ENCODE measurements around the gene KRTAP5-9. TPM values are rescaled to one million over a fixed set of nuclear protein-coding genes. Genes with fewer than 3 reads are reported as not detected.
"Not testable (repeated sequence)": the region's sequence is repeated elsewhere in the genome, so short reads cannot be mapped to it uniquely, and the experiment has no call there.

The KRTAP5-9 gene
- total RNA-seq, 1 donor from 2014 or later, result 0.20 TPM

DNA sequence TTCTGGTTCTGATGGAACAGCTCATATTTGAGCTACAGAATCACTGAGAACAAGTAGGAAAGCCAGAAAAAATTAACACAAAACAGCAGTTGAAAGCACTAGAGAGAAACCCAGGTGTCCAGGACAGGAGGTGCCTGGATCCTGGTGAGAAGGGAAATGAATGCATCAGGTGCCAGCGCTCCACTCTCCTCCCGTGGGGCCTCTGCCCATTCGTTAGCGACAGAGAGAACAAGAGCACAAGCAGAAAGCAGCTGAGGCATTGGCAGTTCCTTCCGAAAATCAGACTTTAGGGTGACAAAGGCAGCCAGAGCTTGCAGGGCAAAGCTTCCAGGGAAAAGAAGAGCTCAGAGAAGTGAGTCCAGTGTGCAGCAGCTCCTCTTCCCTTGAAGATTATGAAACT lies 41.1 kb upstream of the KRTAP5-9 start:
- Mint-ChIP-seq H3K4me3 (ENCODE audit: unreplicated experiment) (no peak overlapping the region), H3K27me3 (ENCODE audit: low read depth) (no peaks in the 10 kb centered on the region), H3K36me3 (ENCODE audit: low read depth) (peaks cover 27% of the 10 kb centered on the region), H3K27ac (ENCODE audit: unreplicated experiment) (no peak overlapping the region), H3K4me1 (ENCODE audit: low read depth) (peaks cover 2% of the 10 kb centered on the region), H3K9me3 (ENCODE audit: low read depth) (peaks cover 44% of the 10 kb centered on the region)
- TF ChIP-seq, protein P1, sequence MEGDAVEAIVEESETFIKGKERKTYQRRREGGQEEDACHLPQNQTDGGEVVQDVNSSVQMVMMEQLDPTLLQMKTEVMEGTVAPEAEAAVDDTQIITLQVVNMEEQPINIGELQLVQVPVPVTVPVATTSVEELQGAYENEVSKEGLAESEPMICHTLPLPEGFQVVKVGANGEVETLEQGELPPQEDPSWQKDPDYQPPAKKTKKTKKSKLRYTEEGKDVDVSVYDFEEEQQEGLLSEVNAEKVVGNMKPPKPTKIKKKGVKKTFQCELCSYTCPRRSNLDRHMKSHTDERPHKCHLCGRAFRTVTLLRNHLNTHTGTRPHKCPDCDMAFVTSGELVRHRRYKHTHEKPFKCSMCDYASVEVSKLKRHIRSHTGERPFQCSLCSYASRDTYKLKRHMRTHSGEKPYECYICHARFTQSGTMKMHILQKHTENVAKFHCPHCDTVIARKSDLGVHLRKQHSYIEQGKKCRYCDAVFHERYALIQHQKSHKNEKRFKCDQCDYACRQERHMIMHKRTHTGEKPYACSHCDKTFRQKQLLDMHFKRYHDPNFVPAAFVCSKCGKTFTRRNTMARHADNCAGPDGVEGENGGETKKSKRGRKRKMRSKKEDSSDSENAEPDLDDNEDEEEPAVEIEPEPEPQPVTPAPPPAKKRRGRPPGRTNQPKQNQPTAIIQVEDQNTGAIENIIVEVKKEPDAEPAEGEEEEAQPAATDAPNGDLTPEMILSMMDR (IDR thresholded peaks at IDR 0.05), result no peak
- peak; percentile 52 for DNase-seq (ENCODE audit: low spot score)

DNA sequence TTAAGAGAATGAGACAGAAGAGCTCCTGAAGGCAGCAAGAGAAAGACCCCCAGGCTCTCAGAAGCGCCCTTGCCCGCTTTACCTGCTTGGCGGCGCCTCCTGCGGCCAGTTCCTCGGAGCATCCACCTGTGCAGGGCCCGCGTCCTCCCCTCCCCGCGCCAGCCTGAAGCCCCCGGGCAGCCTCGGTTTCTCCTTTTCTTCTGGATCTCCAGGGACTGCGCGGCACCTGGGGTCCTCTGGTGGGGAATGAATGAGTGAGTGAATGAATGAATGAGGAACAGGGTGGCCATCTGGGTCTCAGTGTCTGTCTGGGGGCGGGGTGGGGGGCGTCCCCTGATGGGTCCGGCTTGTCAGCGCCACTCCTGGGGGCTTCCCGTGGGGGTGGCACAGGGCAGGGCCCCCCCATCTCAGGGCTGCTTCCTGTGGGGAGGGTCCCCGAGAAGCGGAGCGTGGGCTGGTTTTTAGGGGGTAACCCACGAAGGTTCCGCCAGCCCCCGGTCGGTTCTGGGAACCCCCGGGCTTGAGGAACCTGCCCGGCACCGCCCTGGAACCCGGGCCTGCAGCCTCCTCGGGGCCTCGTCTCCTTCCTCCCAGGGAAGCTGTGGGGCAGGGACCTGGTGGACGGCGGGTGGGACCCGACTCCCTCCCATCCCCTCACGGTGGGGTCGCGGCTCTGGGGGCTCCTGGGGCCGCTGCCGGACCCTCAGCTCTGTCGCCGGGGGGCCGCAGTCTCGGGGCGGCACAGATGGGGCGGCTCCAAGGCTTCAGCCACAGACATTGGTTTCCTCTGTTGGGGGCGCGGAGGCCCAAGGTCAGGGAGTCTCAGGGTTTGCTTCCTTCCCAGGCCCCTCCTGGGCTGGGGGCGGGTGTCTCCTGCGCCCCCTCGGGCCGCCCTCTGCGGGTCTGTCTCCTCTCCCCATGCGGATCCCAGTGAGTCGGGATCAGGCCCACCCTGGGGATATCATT lies 29.4 kb upstream of the KRTAP5-9 start:
- H3K9me3 Mint-ChIP-seq (ENCODE audit: low read depth), result peaks cover 10% of the 10 kb centered on the region
- peaks cover 6% of the 10 kb centered on the region for H3K36me3 Mint-ChIP-seq (ENCODE audit: low read depth)
- no peaks in the 10 kb centered on the region for H3K27me3 Mint-ChIP-seq (ENCODE audit: low read depth)
- TF ChIP-seq, protein P1 (IDR thresholded peaks at IDR 0.05), result no peak
- no peak overlapping the region for H3K4me3 Mint-ChIP-seq (ENCODE audit: unreplicated experiment)
- no peak overlapping the region for H3K27ac Mint-ChIP-seq (ENCODE audit: unreplicated experiment)
- DNase-seq (ENCODE audit: low spot score), result peak; percentile 75
- H3K4me1 Mint-ChIP-seq (ENCODE audit: low read depth), result no peaks in the 10 kb centered on the region

- Mint-ChIP-seq H3K4me1 (ENCODE audit: low read depth) (no peaks in the 10 kb centered on the region), H3K4me3 (ENCODE audit: unreplicated experiment) (no peak overlapping the region), H3K27me3 (ENCODE audit: low read depth) (no peaks in the 10 kb centered on the region), H3K9me3 (ENCODE audit: low read depth) (peaks cover 7% of the 10 kb centered on the region), H3K27ac (ENCODE audit: unreplicated experiment) (no peak overlapping the region), H3K36me3 (ENCODE audit: low read depth) (peaks cover 6% of the 10 kb centered on the region)
- DNase-seq (ENCODE audit: low spot score), result peak; percentile 41
- TF ChIP-seq, protein P1 (IDR thresholded peaks at IDR 0.05), result no peak
Observed at GRCh38 chr11:71519546-71519945, 28.7 kb upstream of the KRTAP5-9 start.

DNA sequence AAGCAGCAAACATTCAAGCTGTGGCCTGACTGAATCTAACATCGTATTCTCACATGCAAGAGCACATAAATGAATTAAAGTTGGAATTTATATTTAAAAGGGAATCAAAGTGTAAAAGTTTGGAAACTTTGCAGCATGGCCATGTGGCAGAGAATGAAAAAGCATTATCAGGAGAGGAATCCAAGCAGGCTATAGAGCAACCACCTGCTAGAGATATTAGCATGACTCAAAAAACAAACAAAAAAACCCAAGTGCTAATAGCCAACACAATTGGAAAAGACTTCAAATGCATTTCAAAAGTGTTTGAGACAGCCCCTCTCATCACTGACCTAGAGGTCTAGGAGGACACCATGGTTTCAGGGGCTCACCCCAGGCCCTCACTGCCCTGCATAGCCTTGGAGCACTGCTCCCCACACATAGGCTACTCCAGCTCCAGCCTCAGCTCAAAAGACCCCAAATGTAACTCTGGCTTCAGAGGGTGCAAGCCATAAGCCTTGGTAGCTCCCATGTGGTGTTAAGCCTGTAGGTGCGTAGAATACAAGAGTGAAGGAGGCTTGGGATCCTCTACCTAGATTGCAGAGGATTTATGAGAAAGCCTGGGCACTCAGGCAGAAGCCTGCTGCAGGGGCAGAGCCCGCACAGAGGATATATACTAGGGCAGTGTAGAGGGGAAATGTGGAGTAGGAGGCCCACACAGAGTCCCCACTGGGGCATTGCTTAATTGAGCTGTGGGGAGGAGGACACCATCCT lies 22.9 kb upstream of the KRTAP5-9 start:
- H3K27me3 Mint-ChIP-seq (ENCODE audit: low read depth), result peaks cover 10% of the 10 kb centered on the region
- no peak overlapping the region for H3K4me3 Mint-ChIP-seq (ENCODE audit: unreplicated experiment)
- DNase-seq (ENCODE audit: low spot score), result peak; percentile 17
- H3K27ac Mint-ChIP-seq (ENCODE audit: unreplicated experiment), result no peak overlapping the region
- H3K4me1 Mint-ChIP-seq (ENCODE audit: low read depth), result no peaks in the 10 kb centered on the region
- TF ChIP-seq, protein P1 (IDR thresholded peaks at IDR 0.05), result no peak
- H3K9me3 Mint-ChIP-seq (ENCODE audit: low read depth), result peaks cover 10% of the 10 kb centered on the region
- peaks cover 6% of the 10 kb centered on the region for H3K36me3 Mint-ChIP-seq (ENCODE audit: low read depth)

DNA sequence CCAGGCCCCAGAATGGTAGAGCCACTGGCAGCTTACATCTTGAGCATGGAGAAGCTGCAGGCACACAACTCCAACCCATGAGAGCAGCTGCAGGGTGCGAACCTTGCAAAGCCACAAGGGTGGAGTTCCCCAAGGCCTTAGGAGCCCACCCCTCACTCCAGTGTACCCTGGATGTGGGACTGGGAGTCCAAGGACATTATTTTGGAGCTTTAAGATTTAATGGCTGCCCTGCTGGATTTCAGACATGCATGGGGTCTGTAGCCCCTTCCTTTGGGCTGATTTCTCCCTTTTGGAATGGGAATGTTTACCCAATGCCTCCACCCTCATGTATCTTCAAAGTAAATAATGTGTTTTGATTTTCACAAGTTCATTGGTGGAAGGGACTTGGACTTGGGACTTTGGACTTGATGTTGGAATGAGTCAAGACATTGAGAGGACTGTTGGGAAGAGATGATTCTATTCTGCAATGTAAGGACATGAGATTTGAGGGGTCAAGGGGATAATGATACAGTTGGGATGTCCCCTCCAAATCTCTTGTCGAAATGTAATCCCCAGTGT lies 22.2 kb upstream of the KRTAP5-9 start:
- H3K4me3 Mint-ChIP-seq (ENCODE audit: unreplicated experiment), result no peak overlapping the region
- TF ChIP-seq, protein P1 (IDR thresholded peaks at IDR 0.05), result no peak
- H3K9me3 Mint-ChIP-seq (ENCODE audit: low read depth), result peaks cover 10% of the 10 kb centered on the region
- H3K27me3 Mint-ChIP-seq (ENCODE audit: low read depth), result peaks cover 10% of the 10 kb centered on the region
- H3K36me3 Mint-ChIP-seq (ENCODE audit: low read depth), result peaks cover 6% of the 10 kb centered on the region
- H3K27ac Mint-ChIP-seq (ENCODE audit: unreplicated experiment), result no peak overlapping the region
- H3K4me1 Mint-ChIP-seq (ENCODE audit: low read depth), result no peaks in the 10 kb centered on the region
- peak; percentile 37 for DNase-seq (ENCODE audit: low spot score)

DNA sequence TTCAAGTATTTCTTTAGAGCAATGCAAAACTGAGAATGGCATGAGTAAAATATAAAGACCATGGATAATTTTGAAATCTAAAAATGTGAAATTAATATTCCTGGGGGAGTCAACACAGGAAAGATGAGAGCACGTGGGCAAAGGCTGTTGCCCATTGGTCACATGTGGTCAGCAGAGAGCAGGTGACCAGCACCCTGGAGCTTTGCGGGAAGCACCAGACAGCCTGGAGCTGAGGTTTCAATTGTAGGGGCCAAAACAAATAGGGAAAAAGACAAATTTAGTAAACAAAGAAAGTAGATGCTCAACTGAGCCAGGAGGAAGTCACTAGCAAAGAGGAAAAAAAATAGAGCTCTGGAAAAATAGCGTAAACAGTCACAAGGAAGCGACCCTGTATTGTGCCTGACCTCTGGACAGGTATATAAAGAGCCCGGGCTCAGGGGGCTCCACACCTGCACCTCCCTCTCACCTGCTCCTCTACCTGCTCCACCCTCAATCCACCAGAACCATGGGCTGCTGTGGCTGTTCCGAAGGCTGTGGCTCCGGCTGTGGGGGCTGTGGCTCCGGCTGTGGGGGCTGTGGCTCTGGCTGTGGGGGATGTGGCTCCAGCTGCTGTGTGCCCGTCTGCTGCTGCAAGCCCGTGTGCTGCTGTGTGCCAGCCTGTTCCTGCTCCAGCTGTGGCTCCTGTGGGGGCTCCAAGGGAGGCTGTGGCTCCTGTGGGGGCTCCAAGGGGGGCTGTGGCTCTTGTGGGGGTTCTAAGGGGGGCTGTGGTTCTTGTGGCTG lies 21.2 kb upstream of the KRTAP5-9 start, which contains the start of gene KRTAP5-7:
Gene KRTAP5-7 (plus strand): TSS at position 472 of the 780 bp plus-strand sequence. CDS start 34 bp downstream, at position 506.
- peak; percentile 32 for DNase-seq (ENCODE audit: low spot score)
- H3K36me3 Mint-ChIP-seq (ENCODE audit: low read depth); H3K4me3 Mint-ChIP-seq (ENCODE audit: unreplicated experiment); H3K4me1 Mint-ChIP-seq (ENCODE audit: low read depth); H3K27ac Mint-ChIP-seq (ENCODE audit: unreplicated experiment); H3K9me3 Mint-ChIP-seq (ENCODE audit: low read depth): not testable (repeated sequence)
- H3K27me3 Mint-ChIP-seq (ENCODE audit: low read depth), result peaks cover 10% of the 10 kb centered on the region

Data from chondrocyte (in vitro differentiated cells).